IMR-90 (cell line): ENCODE measurements around the gene ZDHHC14. TPM values are rescaled to one million over a fixed set of nuclear protein-coding genes. Genes with fewer than 3 reads are reported as not detected.

Source experiments
- ATAC-seq: fragments of 200-7000 bp; cut with Tn5 transposase; 2 replicates; pipeline ENCODE4 v1.9.1; 2020; ENCODE audit warnings: low read depth, mild to moderate bottlenecking, moderate library complexity
- BruUV-seq: library from RNA; stranded (reverse); fragments of 400-500 nt; replicated peaks from 2 replicates; lab custom pipeline; 2021; lab: Mats Ljungman, UMichigan
- CTCF ChIA-PET: fragments of 300-600 bp; formaldehyde crosslinking; extraction: SDS; loops from one replicate; lab custom pipeline; 2021; ENCODE audit warnings: antibody characterized with exemption; lab: Yijun Ruan, JAX
- POLR2A ChIA-PET: fragments of 300-600 bp; sonication (Branson Sonifier 250); formaldehyde crosslinking; loops from one replicate; lab custom pipeline; 2022; ENCODE audit warnings: antibody characterized with exemption; ENCODE audit not compliant: unreplicated experiment; lab: Charles Lee
- DNase-seq: peaks from one replicate; pipeline ENCODE4 v3.0.0; 2013
- H2AFZ ChIP-seq: replicated peaks from 2 replicates; pipeline ENCODE3; 2013; ENCODE audit warnings: low read length, mild to moderate bottlenecking; ENCODE audit not compliant: poor library complexity
- H2AK5ac ChIP-seq: 2 replicates; pipeline ENCODE4 v1.6.1; 2013; ENCODE audit warnings: low read depth, low read length, inconsistent platforms
- H2AK9ac ChIP-seq: replicated peaks from 2 replicates; pipeline ENCODE3; 2013; ENCODE audit warnings: mild to moderate bottlenecking, low read depth, low read length, moderate library complexity; ENCODE audit not compliant: poor library complexity
- H2BK120ac ChIP-seq: 2 replicates; pipeline ENCODE4 v1.6.1; 2013; ENCODE audit warnings: low read depth, low read length, inconsistent platforms
- H2BK15ac ChIP-seq: 3 replicates; pipeline ENCODE4 v1.6.1; 2013; ENCODE audit warnings: low read depth, low read length, inconsistent platforms
- H2BK20ac ChIP-seq: 2 replicates; pipeline ENCODE4 v1.6.1; 2013; ENCODE audit warnings: low read depth, mild to moderate bottlenecking, inconsistent platforms, low read length, moderate library complexity
- H2BK5ac ChIP-seq: 2 replicates; pipeline ENCODE4 v1.6.1; 2013; ENCODE audit warnings: mild to moderate bottlenecking, low read depth, low read length, inconsistent platforms; ENCODE audit not compliant: poor library complexity, severe bottlenecking
- H3K14ac ChIP-seq: replicated peaks from 2 replicates; pipeline ENCODE4 v1.6.1; 2013; ENCODE audit warnings: low read depth, low read length, inconsistent platforms
- H3K18ac ChIP-seq: 2 replicates; pipeline ENCODE4 v1.6.1; 2013; ENCODE audit warnings: low read depth, low read length, control low read depth
- H3K23ac ChIP-seq: 2 replicates; pipeline ENCODE4 v1.6.1; 2013; ENCODE audit warnings: low read depth, low read length, inconsistent platforms
- H3K27ac ChIP-seq: 2 replicates; pipeline ENCODE4 v1.5.1; 2013; ENCODE audit warnings: mild to moderate bottlenecking, control low read depth, low read length; ENCODE audit not compliant: insufficient read depth
- H3K27me3 ChIP-seq: 2 replicates; pipeline ENCODE4 v1.6.1; 2013; ENCODE audit warnings: low read length; ENCODE audit not compliant: control insufficient read depth, insufficient read depth
- H3K36me3 ChIP-seq: 2 replicates; pipeline ENCODE4 v1.6.1; 2013; ENCODE audit warnings: low read length, mixed read lengths; ENCODE audit not compliant: control insufficient read depth, insufficient read depth
- H3K4ac ChIP-seq: 2 replicates; pipeline ENCODE4 v1.6.1; 2013; ENCODE audit warnings: low read depth, low read length, inconsistent platforms
- H3K4me1 ChIP-seq: 2 replicates; pipeline ENCODE4 v1.6.1; 2013; ENCODE audit warnings: low read length, mixed read lengths; ENCODE audit not compliant: control insufficient read depth, insufficient read depth
- H3K4me2 ChIP-seq: 2 replicates; pipeline ENCODE4 v1.6.1; 2013; ENCODE audit warnings: low read depth, mild to moderate bottlenecking, control low read depth, low read length, moderate library complexity
- H3K4me3 ChIP-seq: 2 replicates; pipeline ENCODE4 v1.5.1; 2013; ENCODE audit warnings: low read depth, mild to moderate bottlenecking, control low read depth, low read length, moderate library complexity; ENCODE audit not compliant: insufficient read depth
- H3K56ac ChIP-seq: 2 replicates; pipeline ENCODE4 v1.6.1; 2013; ENCODE audit warnings: low read length, inconsistent platforms; ENCODE audit not compliant: insufficient read depth; ENCODE audit errors: extremely low read depth
- H3K79me1 ChIP-seq, 2 experiments: 2 replicates each; pipeline ENCODE4 v1.6.1; 2013; ENCODE audit warnings: low read length in 2 of 2, inconsistent platforms in 1 of 2, low read depth in 1 of 2
- H3K9ac ChIP-seq: 2 replicates; pipeline ENCODE4 v1.6.1; 2013; ENCODE audit warnings: low read depth, low read length, control low read depth
- H3K9me1 ChIP-seq: 2 replicates; pipeline ENCODE4 v1.6.1; 2013; ENCODE audit warnings: low read length, inconsistent platforms; ENCODE audit not compliant: insufficient read depth
- H3K9me3 ChIP-seq: 2 replicates; pipeline ENCODE4 v1.6.1; 2013; ENCODE audit warnings: low read length; ENCODE audit not compliant: control insufficient read depth, insufficient read depth
- H4K20me1 ChIP-seq: 2 replicates; pipeline ENCODE4 v1.6.1; 2013; ENCODE audit warnings: low read length, inconsistent platforms; ENCODE audit not compliant: insufficient read depth
- H4K5ac ChIP-seq: 2 replicates; pipeline ENCODE4 v1.6.1; 2013; ENCODE audit warnings: mild to moderate bottlenecking, low read depth, low read length, control low read depth
- H4K8ac ChIP-seq, 2 experiments: 2 replicates each; pipeline ENCODE4 v1.6.1; 2013; ENCODE audit warnings: low read depth in 2 of 2, low read length in 2 of 2, control low read depth in 1 of 2, inconsistent platforms in 1 of 2
- H4K91ac ChIP-seq: 2 replicates; pipeline ENCODE4 v1.6.1; 2013; ENCODE audit warnings: low read depth, low read length, inconsistent platforms; ENCODE audit not compliant: insufficient read depth
- CHD1 ChIP-seq: IDR thresholded peaks from 2 replicates; pipeline ENCODE4 v1.6.1; 2012; ENCODE audit warnings: low read depth, low read length, improper control_type of control experiment
- RCOR1 ChIP-seq: IDR thresholded peaks from 2 replicates; pipeline ENCODE4 v1.6.1; 2012; ENCODE audit warnings: mild to moderate bottlenecking, low read length, improper control_type of control experiment; ENCODE audit not compliant: insufficient replicate concordance
- WGBS, 2 experiments: methylation state at CpG; one replicate each; pipeline versions ENCODE4 v1.1.5 to v1.1.7; 2013; ENCODE audit warnings: missing lambda C conversion rate in 2 of 2; ENCODE audit not compliant: insufficient read length in 1 of 2; ENCODE audit errors: extremely low coverage in 2 of 2; 5-methylcytosine and 5-hydroxymethylcytosine counted together
- dilution Hi-C: fragments of 300-500 bp; cut with HindIII; formaldehyde crosslinking; loops from one replicate; pipeline ENCODE4 v1.14.3; 2018; ENCODE audit warnings: low sequenced_read_pairs; ENCODE audit not compliant: unreplicated experiment
- in situ Hi-C: fragments of 300-500 bp; cut with MboI; formaldehyde crosslinking; loops from 3 replicates; pipeline ENCODE4 v1.14.3; 2019; ENCODE audit warnings: low sequenced_read_pairs, inconsistent platforms, mixed read lengths
- intact Hi-C: fragments of 100-400 bp; cut with micrococcal nuclease; formaldehyde crosslinking; loops from 2 replicates; pipeline ENCODE4 v1.10.0; 2022
- polyA plus RNA-seq, 3 experiments: library from polyadenylated mRNA; depleted of rRNA; stranded (reverse); fragments of >200 nt; gene quantifications; 2 replicates each; pipeline ENCODE4 v1.2.3, GENCODE V29; 2012; ENCODE audit warnings: low replicate concordance in 1 of 3
- total RNA-seq: library from RNA; depleted of rRNA; stranded (reverse); fragments of >200 nt; gene quantifications from 2 replicates; pipeline ENCODE4 v1.2.3, GENCODE V29; 2012

Gene ZDHHC14
- total and polyA plus RNA-seq, 2 of the 4 experiments (the other 2 are of a cell fraction) = 0.90 to 2.0 TPM

- no peak overlapping the region for H3K4me3 ChIP-seq
- H3K23ac ChIP-seq = no peak overlapping the region
- POLR2A ChIA-PET = no interaction called here
- no TSS peak for BruUV-seq
- H3K4me2 ChIP-seq = no peak overlapping the region
- H3K27me3 ChIP-seq = no peaks in the 10 kb centered on the region; the same call in 1 of the 2 replicates
- in situ Hi-C loops (no loop called here), intact Hi-C loops (no loop called here), dilution Hi-C loops (no loop called here)
- H2AK9ac ChIP-seq = no peak overlapping the region
- no peak overlapping the region for H3K27ac ChIP-seq
- H2BK20ac ChIP-seq = no peak overlapping the region
- TF ChIP-seq CHD1 (no peak), RCOR1 (no peak)
- no peak overlapping the region for H4K91ac ChIP-seq
- DNase-seq (no peak), ATAC-seq (no peak)
- no peaks in the 10 kb centered on the region for H3K79me1 ChIP-seq
- H2BK15ac ChIP-seq = no peak overlapping the region
- no peak overlapping the region for H3K18ac ChIP-seq
- no peaks in the 10 kb centered on the region for H3K36me3 ChIP-seq
- no peak overlapping the region for H3K14ac ChIP-seq
- no peak overlapping the region for H2AFZ ChIP-seq
- no peak overlapping the region for H4K8ac ChIP-seq
- CTCF ChIA-PET = interaction anchor here (1.6 kb wide), 1 partner anchor 27 kb away, joined by 4 read pairs; no protein-coding TSS in a partner anchor
- H2BK120ac ChIP-seq = no peak overlapping the region
- H2BK5ac ChIP-seq = no peak overlapping the region
- no peak overlapping the region for H3K56ac ChIP-seq
- 86% methylated on average over 1 of the region's 4 CpGs; no CpG with 5 or more reads in 1 of the 2 experiments for WGBS, 2 experiments
- H3K9me1 ChIP-seq = no peaks in the 10 kb centered on the region
- no peaks in the 10 kb centered on the region for H4K20me1 ChIP-seq
- H3K9me3 ChIP-seq = no peaks in the 10 kb centered on the region
- H3K4me1 ChIP-seq = no peaks in the 10 kb centered on the region
- H3K4ac ChIP-seq = no peak overlapping the region
- H4K5ac ChIP-seq = no peak overlapping the region
- no peak overlapping the region for H3K9ac ChIP-seq
- H2AK5ac ChIP-seq = no peak overlapping the region
These were observed 189.1 kb downstream of the ZDHHC14 start for GRCh38 chr6:157570104-157570503.
